ENCODE measurements around the gene NCF4.

GRCh38 chr22:36916034-36916433 lies 55.2 kb downstream of the NCF4 start:
- TF ChIP-seq POLR2A (IDR thresholded peaks at IDR 0.05) (no peak), POLR2AphosphoS5 (IDR thresholded peaks at IDR 0.05) (no peak)
- TF ChIP-seq, protein P1, sequence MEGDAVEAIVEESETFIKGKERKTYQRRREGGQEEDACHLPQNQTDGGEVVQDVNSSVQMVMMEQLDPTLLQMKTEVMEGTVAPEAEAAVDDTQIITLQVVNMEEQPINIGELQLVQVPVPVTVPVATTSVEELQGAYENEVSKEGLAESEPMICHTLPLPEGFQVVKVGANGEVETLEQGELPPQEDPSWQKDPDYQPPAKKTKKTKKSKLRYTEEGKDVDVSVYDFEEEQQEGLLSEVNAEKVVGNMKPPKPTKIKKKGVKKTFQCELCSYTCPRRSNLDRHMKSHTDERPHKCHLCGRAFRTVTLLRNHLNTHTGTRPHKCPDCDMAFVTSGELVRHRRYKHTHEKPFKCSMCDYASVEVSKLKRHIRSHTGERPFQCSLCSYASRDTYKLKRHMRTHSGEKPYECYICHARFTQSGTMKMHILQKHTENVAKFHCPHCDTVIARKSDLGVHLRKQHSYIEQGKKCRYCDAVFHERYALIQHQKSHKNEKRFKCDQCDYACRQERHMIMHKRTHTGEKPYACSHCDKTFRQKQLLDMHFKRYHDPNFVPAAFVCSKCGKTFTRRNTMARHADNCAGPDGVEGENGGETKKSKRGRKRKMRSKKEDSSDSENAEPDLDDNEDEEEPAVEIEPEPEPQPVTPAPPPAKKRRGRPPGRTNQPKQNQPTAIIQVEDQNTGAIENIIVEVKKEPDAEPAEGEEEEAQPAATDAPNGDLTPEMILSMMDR (IDR thresholded peaks at IDR 0.05), result no peak

Data from breast epithelium (tissue), 3 donors.